Superior temporal gyrus (tissue), 1 donor: ENCODE measurements around the gene PLA2G4E.

Experiments used
- DNase-seq: peaks from one replicate; pipeline ENCODE4 v3.0.0-alpha.2; 2016; ENCODE audit errors: extremely low spot score

PLA2G4E gene

DNA sequence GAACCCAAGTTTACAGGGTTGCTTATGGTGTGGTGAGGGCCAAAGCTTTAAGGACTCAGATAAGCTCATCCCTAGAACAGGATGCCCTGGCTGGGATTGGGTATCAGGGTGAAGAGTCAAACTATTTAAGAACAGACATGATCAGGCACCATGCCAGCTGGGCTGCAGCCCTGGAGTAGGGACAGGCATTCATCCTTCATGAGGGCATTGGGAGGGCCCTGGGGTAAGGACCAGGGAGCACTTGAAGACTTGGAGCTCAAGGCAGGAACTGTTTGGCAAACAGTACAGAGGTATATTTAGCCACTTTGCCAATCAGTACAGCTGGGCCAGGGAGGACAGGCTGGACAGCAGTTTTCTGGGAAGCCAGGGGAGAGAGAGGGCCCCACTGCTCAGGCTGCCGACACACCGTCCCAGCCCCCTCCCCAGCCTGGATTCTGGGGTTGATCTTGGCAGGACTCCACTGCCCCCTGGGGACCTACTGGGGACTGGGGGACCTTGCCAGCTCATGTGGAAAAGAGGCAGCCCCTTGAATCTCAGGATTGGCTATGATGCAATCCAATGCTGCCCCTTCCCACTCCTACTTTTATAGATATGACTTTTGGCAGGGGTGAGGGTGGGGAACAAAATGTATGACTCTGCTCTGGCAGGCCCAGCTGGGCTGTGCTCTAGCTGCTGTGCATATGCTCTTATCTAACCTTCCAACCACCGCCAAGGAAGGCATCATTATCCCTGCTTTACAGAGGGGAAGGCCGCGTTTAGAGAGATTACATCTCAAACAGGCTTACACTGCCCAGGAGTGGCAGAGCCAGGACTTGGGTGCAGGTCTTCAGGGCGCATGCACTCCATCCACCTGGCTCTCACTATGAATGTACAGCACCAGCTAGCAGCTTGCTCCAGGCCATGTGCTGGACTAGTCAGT, 2.3 kb downstream of the PLA2G4E start:
- no peak for DNase-seq

DNA sequence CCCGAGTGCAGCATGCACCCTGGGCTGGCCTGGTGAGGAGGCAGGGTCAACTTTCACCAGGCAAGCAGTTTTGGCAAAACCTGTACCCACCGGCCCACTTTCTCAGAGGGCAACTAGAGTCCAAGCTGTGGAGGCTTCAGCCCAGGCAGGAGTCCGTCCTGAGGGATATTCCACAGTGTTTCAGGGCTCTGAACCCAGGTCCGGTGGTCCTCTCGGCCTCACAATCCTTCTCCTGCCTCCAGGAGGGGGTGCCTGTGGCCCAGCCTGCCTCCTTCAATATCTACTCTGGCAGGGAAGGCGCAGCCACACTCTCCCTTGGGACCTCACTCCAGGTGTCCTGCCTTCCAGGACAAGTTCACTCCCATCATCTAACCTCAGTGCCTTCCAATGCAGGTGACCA, 3.9 kb downstream of the PLA2G4E start:
- DNase-seq, result no peak

DNA sequence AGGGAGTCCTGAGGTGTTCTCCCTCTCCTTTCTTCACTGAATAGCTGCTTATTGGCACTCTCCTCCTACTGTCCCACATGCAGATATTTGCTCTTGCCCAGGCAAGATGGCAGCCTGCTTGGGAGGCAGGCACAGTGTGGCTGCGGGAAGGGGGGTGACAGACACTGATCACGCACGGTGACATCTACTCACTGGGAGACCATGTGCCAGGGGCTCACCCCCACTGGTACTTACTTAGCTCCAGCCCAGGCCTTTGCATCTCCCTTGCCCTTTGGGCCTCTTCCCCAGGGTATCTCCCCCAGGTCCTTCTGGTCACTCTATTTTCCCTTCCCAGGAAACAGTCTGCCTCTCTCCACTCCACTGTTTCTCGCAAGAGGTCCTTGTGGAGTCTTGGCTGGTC, 6.4 kb downstream of the PLA2G4E start:
- DNase-seq, result no peak

DNA sequence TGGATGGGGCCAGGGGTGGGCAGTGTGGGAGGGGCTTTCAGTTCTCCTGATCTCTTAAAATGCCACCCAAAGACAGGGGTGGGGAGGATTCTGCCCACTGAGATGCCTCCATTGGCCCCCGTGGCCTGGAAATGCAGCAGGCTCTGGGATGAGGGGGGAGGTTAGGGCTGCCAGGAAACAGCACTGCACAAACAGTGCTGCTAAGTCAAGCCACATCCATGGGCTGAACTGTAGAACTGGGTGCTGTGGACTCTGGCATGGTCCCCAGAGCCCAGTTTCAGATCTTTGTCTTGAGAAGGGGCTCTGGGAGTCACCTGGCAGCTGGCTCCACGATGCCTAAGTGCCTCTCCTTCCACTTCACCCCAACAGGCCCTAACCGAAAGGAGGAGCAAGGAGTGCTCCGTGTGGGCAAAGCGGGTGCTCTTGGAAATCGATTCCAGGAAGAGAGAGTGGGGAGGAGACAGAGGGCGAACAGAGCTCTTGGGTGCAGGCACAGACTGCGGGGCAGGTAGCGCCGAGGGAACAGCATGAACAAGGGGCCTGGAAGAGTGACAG, 7.8 kb downstream of the PLA2G4E start:
- no peak for DNase-seq

DNA sequence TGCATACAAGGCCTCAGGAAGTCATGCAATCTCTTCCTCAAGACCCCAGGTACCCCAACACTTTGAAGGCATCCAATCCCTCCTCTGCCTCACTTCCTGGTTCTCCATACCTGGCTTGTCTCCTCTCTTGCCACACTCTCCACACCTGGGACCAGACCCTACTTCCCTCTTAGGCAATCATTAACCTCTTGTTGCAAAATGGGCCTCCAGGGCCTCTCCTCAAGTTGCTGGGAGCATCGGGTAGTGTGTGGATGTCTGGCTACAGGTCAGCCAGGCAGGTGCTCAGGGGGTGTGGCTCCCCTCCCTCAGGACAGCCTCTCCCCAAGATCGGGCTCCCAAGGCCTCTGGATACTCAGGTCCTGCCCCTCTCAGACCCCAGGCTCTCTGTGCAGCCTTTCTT, 8.6 kb downstream of the PLA2G4E start:
- no peak for DNase-seq

DNA sequence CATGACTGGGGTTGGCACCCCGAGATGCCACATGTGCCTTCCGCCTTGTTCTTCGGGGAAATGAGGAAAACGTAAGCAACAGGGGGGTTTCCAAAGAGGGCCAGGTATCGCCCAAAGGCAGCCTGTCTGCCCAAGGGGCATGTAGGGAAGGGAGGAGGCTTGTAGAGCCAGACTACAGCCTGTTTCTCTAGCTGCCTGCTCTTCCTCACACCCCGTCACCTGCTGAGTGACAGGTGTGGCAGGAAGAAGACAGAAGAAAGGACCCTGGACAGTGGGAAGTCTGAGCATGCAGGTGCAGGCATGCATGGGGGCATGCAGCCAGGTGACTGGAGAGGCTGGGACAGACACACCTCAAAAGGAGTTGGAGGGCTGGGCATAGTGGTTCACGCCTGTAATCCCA, 9.8 kb downstream of the PLA2G4E start:
- no peak for DNase-seq

DNA sequence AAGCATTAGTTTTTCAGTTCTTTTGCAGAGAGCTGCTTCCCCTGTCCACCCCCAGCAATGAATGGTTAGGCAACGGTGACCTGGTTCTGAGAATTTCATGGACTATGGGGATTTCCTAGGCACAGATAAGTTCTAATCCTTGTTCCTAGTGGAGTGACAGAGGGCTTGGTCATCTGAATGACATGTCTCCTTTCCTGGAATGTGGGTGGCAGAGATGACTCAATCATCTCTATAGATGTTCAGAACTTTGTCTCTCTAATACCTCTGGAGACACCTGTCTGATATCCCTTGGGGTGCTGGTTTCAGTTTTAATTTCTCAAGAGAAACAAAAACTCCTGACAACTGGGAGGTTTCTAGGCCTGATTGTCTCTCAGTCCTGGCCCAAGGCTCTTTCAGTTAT, 10.4 kb downstream of the PLA2G4E start:
- no peak for DNase-seq

DNA sequence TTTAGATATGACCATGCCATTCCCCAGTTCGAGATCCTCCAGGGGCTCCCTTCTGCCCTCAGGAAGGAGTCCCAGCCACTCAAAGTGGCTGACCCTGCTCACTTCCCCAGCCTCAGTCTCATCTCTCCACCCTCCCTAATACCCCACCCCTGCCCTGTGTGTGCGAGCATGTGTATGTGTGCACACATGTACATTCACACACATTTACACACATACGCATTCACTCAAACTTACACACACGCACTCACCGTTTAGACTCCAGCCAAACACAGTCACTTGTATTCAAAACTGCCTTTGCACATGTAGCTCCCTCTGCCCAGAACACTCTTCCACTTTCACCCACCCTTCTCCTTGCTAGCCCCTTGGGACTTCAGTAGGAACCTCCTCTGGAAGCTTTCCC, 11.4 kb downstream of the PLA2G4E start:
- DNase-seq, result no peak

DNA sequence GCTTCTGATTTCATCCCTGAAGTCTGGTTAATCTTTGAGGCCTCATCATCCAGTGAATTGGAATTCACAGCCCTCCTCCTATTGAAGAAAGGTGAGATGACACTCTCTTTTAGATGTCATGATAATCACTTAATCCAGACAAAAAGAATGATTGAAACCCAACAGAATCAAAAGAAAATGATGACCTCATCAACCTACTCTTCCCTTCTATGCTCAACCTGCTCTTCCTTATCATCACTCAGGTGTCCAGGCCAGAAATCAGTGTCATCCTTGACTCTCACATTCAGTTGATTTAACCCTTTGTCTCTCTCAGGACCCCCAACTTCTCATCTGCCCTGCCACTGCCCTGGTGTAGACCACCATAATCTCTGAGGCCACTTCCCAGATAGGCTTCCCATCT, 11.8 kb downstream of the PLA2G4E start:
- no peak for DNase-seq

DNA sequence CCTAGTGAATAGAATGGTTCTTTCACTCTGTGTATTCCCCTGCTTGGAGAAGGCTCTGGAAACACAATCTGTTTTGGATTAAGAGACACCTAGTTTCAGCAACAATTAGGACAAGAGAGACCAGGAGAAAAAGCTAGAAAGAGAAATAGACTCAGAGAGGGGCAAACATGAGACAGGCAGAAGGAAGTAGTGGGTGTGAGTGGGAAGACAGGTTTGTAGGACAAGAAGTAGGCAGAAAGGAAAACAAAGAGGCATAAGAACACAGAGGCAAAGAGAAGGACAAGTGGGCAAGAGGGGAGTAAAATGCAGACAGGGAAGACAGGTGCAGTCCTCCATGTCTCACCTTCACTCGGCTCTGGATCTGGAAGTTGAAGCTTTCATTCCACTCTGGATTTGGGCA, 13.5 kb downstream of the PLA2G4E start:
- DNase-seq, result no peak

DNA sequence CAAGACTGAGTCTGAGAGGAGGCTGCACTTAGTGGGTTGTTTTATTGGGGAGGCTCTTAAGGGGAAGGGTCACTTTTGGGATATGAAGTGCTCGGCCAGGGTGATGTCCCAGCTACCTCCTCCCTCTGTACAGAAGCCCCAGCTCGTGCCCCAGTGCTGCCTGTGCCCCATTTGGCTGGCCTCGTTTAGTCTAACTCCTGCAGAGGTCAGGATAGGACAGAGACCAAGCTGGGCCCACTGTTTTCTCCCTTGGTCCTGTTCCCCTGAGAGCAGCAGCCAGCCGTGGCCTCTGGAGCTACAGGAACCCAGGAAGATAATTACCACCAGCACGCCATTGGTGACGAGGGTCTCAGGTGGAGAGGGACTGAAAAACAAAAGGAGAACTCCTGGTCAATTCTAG, 18.5 kb downstream of the PLA2G4E start:
- DNase-seq, result no peak

DNA sequence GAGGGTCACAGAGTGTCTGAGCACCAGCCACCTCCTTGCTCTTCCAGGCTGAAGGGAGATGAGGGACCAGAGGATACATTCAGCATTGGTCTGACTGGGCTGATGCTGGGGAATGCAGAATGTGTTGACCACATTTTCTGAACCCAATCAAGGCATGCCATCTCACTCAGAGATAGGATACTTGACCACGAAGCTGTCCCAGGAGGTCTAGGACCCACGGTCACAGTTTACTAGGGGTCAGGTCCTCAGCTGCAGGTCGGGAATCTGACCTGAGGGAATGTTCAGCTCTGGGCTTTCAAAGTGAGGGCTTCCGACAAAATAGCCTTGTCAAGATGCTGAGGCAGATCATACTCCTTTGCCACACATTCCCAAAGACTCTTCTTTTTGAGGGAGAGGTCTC, 19.6 kb downstream of the PLA2G4E start:
- DNase-seq, result no peak

DNA sequence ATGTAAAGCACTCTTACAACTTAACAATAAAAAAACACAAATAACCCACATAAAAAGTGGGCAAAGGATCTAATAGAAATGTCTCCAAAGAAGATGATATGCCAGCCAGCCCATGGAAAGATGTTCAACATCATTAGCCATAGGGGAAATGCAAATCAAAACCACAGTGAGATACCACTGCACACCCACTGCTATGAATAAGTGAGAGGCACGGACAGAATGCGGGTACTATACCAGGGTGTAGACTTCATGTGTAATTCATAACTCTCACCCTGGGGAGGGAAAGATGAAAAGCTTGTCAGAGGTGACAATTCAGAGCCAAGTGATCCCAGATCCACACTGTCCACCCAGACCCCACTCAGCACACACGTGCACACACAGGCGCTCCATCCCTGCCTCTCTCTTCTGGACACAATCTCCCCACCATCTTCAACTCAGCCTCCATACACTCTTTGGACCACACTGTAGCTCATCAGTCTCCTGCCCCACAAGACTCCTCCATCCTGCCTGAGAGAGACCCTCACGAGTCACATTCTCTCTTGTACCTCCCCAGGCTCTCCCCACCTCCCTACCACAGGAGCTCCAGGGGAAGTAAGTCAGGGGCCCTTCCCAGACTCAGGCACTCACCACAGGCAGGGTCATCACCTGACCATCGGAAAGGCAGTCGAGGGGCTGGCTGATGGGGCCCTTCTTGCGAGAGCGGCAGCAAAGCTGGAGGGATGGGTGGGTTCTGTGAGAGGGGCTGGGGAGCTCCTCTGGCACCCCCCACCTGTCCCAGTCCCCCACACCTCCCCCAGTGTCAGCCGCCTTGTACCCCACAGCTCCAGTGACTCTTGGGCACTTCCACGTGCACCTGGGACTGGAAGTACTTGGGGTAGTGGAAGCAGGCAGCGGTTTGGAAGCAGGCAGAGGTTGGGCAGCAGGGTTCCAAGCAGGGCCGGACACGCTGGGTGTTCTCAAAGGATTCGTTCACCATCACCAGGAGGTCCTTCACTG, 21.3 kb downstream of the PLA2G4E start:
- DNase-seq, result no peak

DNA sequence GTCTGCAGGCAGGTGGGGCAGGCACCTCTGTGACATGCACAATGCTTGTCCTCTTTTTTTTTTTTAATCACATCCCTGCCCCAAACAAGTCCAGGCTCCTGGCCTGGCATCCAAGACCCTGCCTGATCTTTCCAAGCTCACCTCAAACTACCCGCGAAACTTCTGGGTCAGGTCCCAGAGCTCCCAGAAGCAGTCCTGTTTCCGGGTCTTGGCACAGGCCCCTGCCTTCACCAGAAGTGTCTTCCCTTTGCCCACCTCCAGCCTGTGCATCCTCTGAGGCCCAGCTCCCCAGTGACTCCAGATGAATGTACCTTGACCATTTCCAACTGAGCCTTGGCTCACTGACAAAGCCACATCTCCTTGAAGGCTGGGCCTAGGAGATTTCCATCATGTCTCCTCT, 23.0 kb downstream of the PLA2G4E start:
- DNase-seq, result no peak

DNA sequence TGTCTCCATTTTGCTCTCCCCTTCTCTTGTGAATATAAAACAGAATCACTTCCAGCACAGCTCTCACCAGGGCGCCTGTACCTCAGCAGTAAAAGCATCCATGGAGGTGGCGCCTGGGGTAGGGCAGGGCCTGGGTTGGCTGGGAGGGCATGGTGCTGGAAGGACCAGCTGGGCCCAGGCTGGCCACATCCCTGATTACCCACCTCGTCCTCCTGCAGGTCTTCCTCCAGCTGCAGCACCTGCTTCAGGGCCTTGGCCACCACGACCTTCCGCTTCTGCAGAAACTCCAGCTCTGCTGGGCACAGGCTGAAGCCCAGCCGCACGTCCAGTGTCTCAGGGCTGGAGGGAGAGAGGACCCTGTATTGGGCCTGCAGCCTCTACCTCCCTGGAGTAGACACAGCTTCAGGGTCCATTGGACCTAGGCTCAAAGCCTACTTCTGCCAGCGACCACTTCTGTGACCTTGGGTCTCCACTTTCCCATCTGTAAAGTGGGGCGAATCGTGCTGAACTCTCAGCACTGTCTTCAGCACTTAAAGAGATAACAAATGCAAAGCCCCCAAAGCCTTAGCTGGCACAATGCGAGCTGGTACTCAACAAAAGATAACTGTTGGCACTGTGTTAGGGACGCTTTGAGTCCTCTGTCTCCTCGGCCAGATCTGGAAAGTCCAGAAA, 23.8 kb downstream of the PLA2G4E start:
- DNase-seq, result no peak

DNA sequence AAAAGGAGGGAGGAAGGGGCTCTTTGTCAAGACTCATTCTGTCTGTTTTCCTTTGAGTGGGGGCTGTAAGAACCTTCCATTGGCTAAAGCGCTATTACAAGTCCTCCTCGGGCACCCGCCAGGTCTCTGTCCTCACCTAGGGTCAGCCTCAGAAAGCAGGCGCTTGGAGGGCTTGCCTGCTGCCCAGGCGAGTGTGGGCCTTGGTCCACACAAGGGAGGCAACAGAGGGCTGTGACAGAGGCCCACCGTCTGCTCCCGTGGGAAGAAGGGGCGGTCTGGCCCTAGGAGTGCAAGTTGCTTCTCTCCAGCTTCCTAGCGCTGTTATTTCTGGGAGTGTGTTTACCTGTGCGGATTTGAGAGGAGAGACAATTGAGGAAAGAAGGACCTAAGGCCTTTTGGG, 24.5 kb downstream of the PLA2G4E start:
- no peak for DNase-seq

DNA sequence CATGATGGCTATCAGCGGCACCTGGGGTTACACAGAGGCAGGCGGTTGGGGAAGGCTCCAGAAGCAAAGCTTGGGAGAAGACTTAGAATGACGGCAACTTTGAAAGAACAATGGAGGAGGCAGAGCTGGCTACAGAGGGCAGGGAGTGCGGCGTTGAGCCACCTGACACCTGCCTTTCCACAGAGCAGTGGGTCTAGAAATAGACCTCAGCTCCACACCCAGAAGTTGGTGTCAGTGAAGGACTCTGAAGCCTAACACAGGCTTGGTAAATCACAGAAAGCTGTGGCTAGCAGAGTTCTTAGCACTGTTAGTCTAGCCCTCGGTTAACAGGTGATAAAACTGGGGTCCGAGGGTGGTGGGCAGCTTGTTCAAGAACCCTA, 25.4 kb downstream of the PLA2G4E start:
- no peak for DNase-seq

DNA sequence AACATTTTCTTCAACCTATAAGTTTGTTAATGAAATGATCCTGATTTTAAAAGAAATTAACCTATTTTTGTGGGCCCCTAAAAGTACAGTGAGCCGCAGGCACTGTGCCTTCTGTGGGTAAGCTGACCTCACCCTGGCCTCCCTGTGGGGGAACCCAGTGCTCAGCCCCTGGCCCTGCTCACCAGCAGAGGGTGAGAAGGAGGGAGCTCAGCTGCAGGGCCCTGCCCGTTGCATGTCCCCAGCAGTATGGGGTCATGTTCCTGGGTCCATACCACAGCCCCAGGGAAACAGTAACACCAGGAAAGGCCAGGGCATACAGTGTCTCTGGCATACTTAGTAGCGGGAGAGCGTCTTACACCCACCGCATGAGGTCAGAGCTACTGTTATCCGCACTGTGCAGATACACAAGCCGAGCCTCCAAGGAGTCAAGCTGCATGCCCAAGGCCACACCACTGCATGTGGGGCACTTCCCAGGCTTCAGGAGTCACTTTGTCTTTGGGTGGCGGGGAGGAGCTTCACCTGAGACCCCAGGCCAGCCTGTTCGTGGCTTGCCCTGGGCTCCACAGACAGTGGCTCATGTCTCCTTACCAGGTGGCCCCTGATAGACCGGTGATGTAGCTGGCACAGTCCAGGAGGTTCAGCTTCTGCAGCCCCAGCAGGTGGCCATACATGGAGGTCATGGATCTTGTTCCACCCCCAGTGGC, 25.9 kb downstream of the PLA2G4E start:
- DNase-seq, result no peak

DNA sequence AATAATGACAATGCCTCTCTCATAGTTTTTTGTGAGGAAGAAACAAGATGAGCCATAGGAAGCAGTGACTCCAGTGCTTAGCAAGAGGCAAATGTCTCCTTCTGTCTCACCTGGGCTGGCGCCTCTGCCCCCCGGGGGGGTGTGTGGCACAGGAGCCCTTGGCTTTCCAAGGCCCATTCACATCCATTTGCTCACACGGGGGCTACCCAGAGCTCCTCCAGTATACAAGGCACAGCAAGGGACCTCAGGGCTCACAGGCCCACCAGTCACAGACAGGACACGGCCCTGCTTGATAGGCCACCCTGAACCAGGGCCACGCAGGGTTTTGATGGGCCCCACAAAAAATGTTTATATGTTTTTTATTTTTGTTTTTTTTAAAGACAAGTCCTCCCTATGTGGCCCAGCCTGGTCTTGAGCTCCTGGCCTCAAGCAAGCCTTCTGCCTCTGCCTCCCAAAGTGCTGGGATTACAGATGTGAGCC, 26.6 kb downstream of the PLA2G4E start:
- no peak for DNase-seq

DNA sequence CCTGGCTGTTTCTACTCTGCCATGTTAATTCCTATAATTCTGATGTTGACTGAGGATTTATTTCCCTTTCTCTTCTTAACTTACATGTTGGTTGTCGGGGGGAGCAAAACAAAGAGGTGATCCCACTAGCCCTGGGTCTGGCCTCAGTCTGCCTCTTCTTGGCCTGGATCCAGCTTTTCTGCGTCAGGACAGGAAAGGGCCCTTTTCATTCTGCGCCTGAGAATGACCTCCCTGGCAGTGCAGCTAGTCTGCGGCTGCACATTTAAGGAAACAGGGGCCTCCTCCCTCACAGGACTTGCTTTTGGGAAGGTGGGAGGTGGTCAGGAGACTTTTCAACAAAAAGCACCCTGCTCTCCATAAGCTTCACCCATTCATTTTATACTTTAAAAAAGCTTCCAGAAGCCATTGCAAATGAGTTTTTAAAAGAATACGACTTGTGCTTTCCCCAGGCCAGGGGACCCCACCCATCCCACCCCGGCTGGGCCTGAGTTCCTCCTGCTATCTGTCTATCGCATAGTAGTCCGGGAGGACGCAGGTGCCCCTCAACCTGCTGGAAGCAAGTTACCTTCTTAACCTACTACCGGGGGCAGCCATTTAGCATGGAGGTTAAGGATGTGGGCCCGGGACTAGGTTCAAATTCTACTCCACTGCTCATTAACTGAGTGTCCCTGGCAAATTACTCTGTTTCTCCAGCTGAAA, 27.2 kb downstream of the PLA2G4E start:
- no peak for DNase-seq
